Naive B cell (primary cell): ENCODE measurements around the gene AGTRAP. TPM values are rescaled to one million over a fixed set of nuclear protein-coding genes. Genes with fewer than 3 reads are reported as not detected.

Experiments
- ATAC-seq, 2 donors: fragments of 150-1000 bp; cut with Tn5 transposase; 2 replicates each; pipeline ENCODE4 v1.10.0; 2021; ENCODE audit warnings: low read depth in 2 of 2, mild to moderate bottlenecking in 2 of 2, moderate library complexity in 2 of 2
- DNase-seq: peaks from one replicate; pipeline ENCODE4 v3.0.0; 2022
- H3K27ac Mint-ChIP-seq, 6 donors: one replicate each; pipeline ENCODE4 v1.8.0; 2020 to 2022; ENCODE audit warnings: mild to moderate bottlenecking in 6 of 6, mixed read lengths in 6 of 6, moderate library complexity in 5 of 6, inconsistent platforms in 2 of 6
- H3K27me3 Mint-ChIP-seq, 3 donors: one replicate each; pipeline ENCODE4 v1.8.0; 2021 to 2022; ENCODE audit warnings: mixed read lengths in 3 of 3, mild to moderate bottlenecking in 1 of 3
- H3K36me3 Mint-ChIP-seq, 2 donors: one replicate each; pipeline ENCODE4 v1.8.0; 2020 to 2022; ENCODE audit warnings: mixed read lengths in 2 of 2, inconsistent platforms in 1 of 2, mild to moderate bottlenecking in 1 of 2
- H3K4me1 Mint-ChIP-seq, 3 donors: one replicate each; pipeline ENCODE4 v1.8.0; 2020 to 2022; ENCODE audit warnings: mixed read lengths in 3 of 3, inconsistent platforms in 1 of 3, mild to moderate bottlenecking in 1 of 3, moderate library complexity in 1 of 3
- H3K4me3 Mint-ChIP-seq, 8 donors: one replicate each; pipeline ENCODE4 v1.8.0; 2020 to 2022; ENCODE audit warnings: mild to moderate bottlenecking in 8 of 8, mixed read lengths in 8 of 8, moderate library complexity in 8 of 8, inconsistent platforms in 2 of 8
- H3K9me3 Mint-ChIP-seq, 7 donors: one replicate each; pipeline ENCODE4 v1.8.0; 2020 to 2022; ENCODE audit warnings: mixed read lengths in 7 of 7, mild to moderate bottlenecking in 5 of 7, inconsistent platforms in 2 of 7, moderate library complexity in 1 of 7
- polyA plus RNA-seq, 6 donors: library from polyadenylated mRNA; unstranded; fragments of 300-500 nt; fragmentation: Illumina TruSeq; gene quantifications; one replicate each; pipeline ENCODE4 v1.2.3, GENCODE V29; 2021; ENCODE audit warnings: low read depth in 6 of 6

The AGTRAP gene
- polyA plus RNA-seq, 6 donors from 2014 or later, result 37.7 to 51.6 (median 46.5) TPM

GRCh38 chr1:11712285-11712684 lies 23.7 kb upstream of the AGTRAP start:
- Mint-ChIP-seq H3K4me3 (no peak overlapping the region), H3K36me3 (no peaks in the 10 kb centered on the region), H3K4me1 (peaks cover 0 to 7% (median 0%) of the 10 kb centered on the region in 3 donors), H3K9me3 (no peaks in the 10 kb centered on the region), H3K27ac (no peak overlapping the region), H3K27me3 (peaks cover 0 to 9% (median 6%) of the 10 kb centered on the region in 3 donors)
- ATAC-seq (no peak), DNase-seq (no peak)

- Mint-ChIP-seq H3K27ac (no peak overlapping the region), H3K9me3 (no peaks in the 10 kb centered on the region), H3K27me3 (peaks cover 0 to 9% (median 6%) of the 10 kb centered on the region in 3 donors), H3K4me1 (no peaks in the 10 kb centered on the region), H3K36me3 (no peaks in the 10 kb centered on the region), H3K4me3 (no peak overlapping the region)
- DNase-seq (no peak), ATAC-seq (no peak)
These were observed 22.8 kb upstream of the AGTRAP start for GRCh38 chr1:11713095-11713494.

GRCh38 chr1:11714831-11715575 lies 20.9 kb upstream of the AGTRAP start:
- H3K36me3 Mint-ChIP-seq, result no peaks in the 10 kb centered on the region

GRCh38 chr1:11719313-11720032 lies 16.5 kb upstream of the AGTRAP start:
- Mint-ChIP-seq H3K36me3 (no peaks in the 10 kb centered on the region), H3K4me3 (peak overlapping the region; percentile 85 to 96 (median 90)), H3K4me1 (peaks cover 10 to 13% (median 12%) of the 10 kb centered on the region in 3 donors), H3K27me3 (no peaks in the 10 kb centered on the region), H3K27ac (peak overlapping the region; percentile 64 to 97 (median 86)), H3K9me3 (no peaks in the 10 kb centered on the region)
- DNase-seq, result peak; percentile 79
- ATAC-seq, result peak; percentile 88 to 91

More at GRCh38 chr1:11714831-11715575, 20.9 kb upstream of the AGTRAP start:
- no peak overlapping the region for H3K4me3 Mint-ChIP-seq
- no peaks in the 10 kb centered on the region for H3K9me3 Mint-ChIP-seq
- DNase-seq, result no peak
- no peak for ATAC-seq
- H3K27me3 Mint-ChIP-seq, result no peaks in the 10 kb centered on the region
- peaks cover 10 to 11% (median 11%) of the 10 kb centered on the region in 3 donors for H3K4me1 Mint-ChIP-seq
- peak overlapping the region in 3 of 6 donors; percentile 20 to 81 (median 39) for H3K27ac Mint-ChIP-seq

- Mint-ChIP-seq H3K4me3 (peak overlapping the region in 7 of 8 donors; percentile 85 to 96 (median 89)), H3K27ac (peak overlapping the region in 4 of 6 donors; percentile 84 to 97 (median 92)), H3K9me3 (no peaks in the 10 kb centered on the region), H3K36me3 (no peaks in the 10 kb centered on the region), H3K4me1 (peaks cover 10 to 17% (median 12%) of the 10 kb centered on the region in 3 donors), H3K27me3 (no peaks in the 10 kb centered on the region)
- no peak for ATAC-seq
- DNase-seq, result no peak
These were observed 15.9 kb upstream of the AGTRAP start for GRCh38 chr1:11720033-11720376.

GRCh38 chr1:11720525-11720924 lies 15.4 kb upstream of the AGTRAP start:
- H3K4me1 Mint-ChIP-seq, result peaks cover 13 to 23% (median 16%) of the 10 kb centered on the region in 3 donors
- DNase-seq (no peak), ATAC-seq (no peak)
- peak overlapping the region in 2 of 8 donors; percentile 19 to 93 for H3K4me3 Mint-ChIP-seq
- no peaks in the 10 kb centered on the region for H3K9me3 Mint-ChIP-seq
- H3K36me3 Mint-ChIP-seq, result no peaks in the 10 kb centered on the region
- H3K27me3 Mint-ChIP-seq, result no peaks in the 10 kb centered on the region
- peak overlapping the region in 1 of 6 donors; percentile 95 for H3K27ac Mint-ChIP-seq

- H3K27ac Mint-ChIP-seq, result no peak overlapping the region
- H3K27me3 Mint-ChIP-seq, result no peaks in the 10 kb centered on the region
- no peaks in the 10 kb centered on the region for H3K9me3 Mint-ChIP-seq
- ATAC-seq (no peak), DNase-seq (no peak)
- H3K36me3 Mint-ChIP-seq, result no peaks in the 10 kb centered on the region
- peak overlapping the region in 2 of 8 donors; percentile 19 to 35 for H3K4me3 Mint-ChIP-seq
- peaks cover 16 to 29% (median 22%) of the 10 kb centered on the region in 3 donors for H3K4me1 Mint-ChIP-seq
These were observed 14.6 kb upstream of the AGTRAP start for GRCh38 chr1:11721311-11721710.

GRCh38 chr1:11722538-11722937 lies 13.4 kb upstream of the AGTRAP start:
- Mint-ChIP-seq H3K36me3 (no peaks in the 10 kb centered on the region), H3K27me3 (no peaks in the 10 kb centered on the region), H3K4me3 (no peak overlapping the region), H3K4me1 (peaks cover 16 to 29% (median 22%) of the 10 kb centered on the region in 3 donors), H3K27ac (no peak overlapping the region), H3K9me3 (no peaks in the 10 kb centered on the region)
- DNase-seq (no peak), ATAC-seq (no peak)

GRCh38 chr1:11725616-11726015 lies 10.3 kb upstream of the AGTRAP start:
- ATAC-seq (peak in 1 of 2 donors; percentile 13), DNase-seq (no peak)
- Mint-ChIP-seq H3K36me3 (no peaks in the 10 kb centered on the region), H3K27ac (peak overlapping the region in 1 of 6 donors; percentile 76), H3K4me3 (peak overlapping the region in 2 of 8 donors; percentile 34 to 35), H3K27me3 (no peaks in the 10 kb centered on the region), H3K9me3 (no peaks in the 10 kb centered on the region), H3K4me1 (peaks cover 20 to 32% (median 27%) of the 10 kb centered on the region in 3 donors)

- Mint-ChIP-seq H3K4me3 (peak overlapping the region in 1 of 8 donors; percentile 29), H3K4me1 (peaks cover 29 to 45% (median 42%) of the 10 kb centered on the region in 3 donors), H3K36me3 (no peaks in the 10 kb centered on the region), H3K27me3 (no peaks in the 10 kb centered on the region), H3K27ac (no peak overlapping the region), H3K9me3 (no peaks in the 10 kb centered on the region)
- no peak for DNase-seq
- no peak for ATAC-seq
These were observed 8.8 kb upstream of the AGTRAP start for GRCh38 chr1:11727119-11727518.

- Mint-ChIP-seq H3K36me3 (no peaks in the 10 kb centered on the region), H3K9me3 (no peaks in the 10 kb centered on the region), H3K27ac (no peak overlapping the region), H3K4me1 (peaks cover 29 to 49% (median 46%) of the 10 kb centered on the region in 3 donors), H3K4me3 (peak overlapping the region in 2 of 8 donors; percentile 16 to 78), H3K27me3 (no peaks in the 10 kb centered on the region)
- no peak for ATAC-seq
- no peak for DNase-seq
These were observed 7.7 kb upstream of the AGTRAP start for GRCh38 chr1:11728126-11728806.

GRCh38 chr1:11729155-11729497 lies 6.8 kb upstream of the AGTRAP start:
- ATAC-seq (no peak), DNase-seq (no peak)
- peak overlapping the region in 3 of 8 donors; percentile 29 to 94 (median 84) for H3K4me3 Mint-ChIP-seq
- peaks cover 29 to 49% (median 46%) of the 10 kb centered on the region in 3 donors for H3K4me1 Mint-ChIP-seq
- H3K9me3 Mint-ChIP-seq, result no peaks in the 10 kb centered on the region
- peak overlapping the region in 1 of 6 donors; percentile 51 for H3K27ac Mint-ChIP-seq
- H3K36me3 Mint-ChIP-seq, result no peaks in the 10 kb centered on the region
- no peaks in the 10 kb centered on the region for H3K27me3 Mint-ChIP-seq
